Stimulated activated CD8-positive, alpha-beta memory T cell treated with anti-CD3 and anti-CD28 coated beads, Interleukin-4, amount 100 ng/mL, for 1 hour (primary cell): ENCODE measurements around the gene PRKCB.
"Not testable (repeated sequence)": the region's sequence is repeated elsewhere in the genome, so short reads cannot be mapped to it uniquely, and the experiment has no call there.

Experiments used
- DNase-seq, 2 donors: peaks; one replicate each; pipeline ENCODE4 v3.0.0-alpha.2; 2020; ENCODE audit warnings: low read depth in 2 of 2, low spot score in 1 of 2

The PRKCB gene

GRCh38 chr16:23998771-23999170, 163.0 kb downstream of the PRKCB start:
- no peak for DNase-seq

GRCh38 chr16:23999663-24000062, 163.9 kb downstream of the PRKCB start:
- no peak for DNase-seq

- DNase-seq: no peak
Measured at GRCh38 chr16:24001710-24002109, 165.9 kb downstream of the PRKCB start.

- DNase-seq: no peak
Measured at GRCh38 chr16:24002619-24003018, 166.8 kb downstream of the PRKCB start.

- no peak for DNase-seq
Measured at GRCh38 chr16:24005577-24005976, 169.8 kb downstream of the PRKCB start.

- no peak for DNase-seq
Measured at GRCh38 chr16:24007391-24007790, 171.6 kb downstream of the PRKCB start.

- DNase-seq: no peak
Measured at GRCh38 chr16:24007934-24008333, 172.2 kb downstream of the PRKCB start.

GRCh38 chr16:24009098-24009497, 173.3 kb downstream of the PRKCB start:
- DNase-seq: no peak

GRCh38 chr16:24009955-24010354, 174.2 kb downstream of the PRKCB start:
- DNase-seq: no peak

- peak; percentile 60 to 70 for DNase-seq
Measured at GRCh38 chr16:24010440-24011089, 174.8 kb downstream of the PRKCB start.

- no peak for DNase-seq
Measured at GRCh38 chr16:24011237-24011636, 175.5 kb downstream of the PRKCB start.

- DNase-seq: no peak
Measured at GRCh38 chr16:24013054-24013636, 177.4 kb downstream of the PRKCB start.

- peak; percentile 27 to 35 for DNase-seq
Measured at GRCh38 chr16:24013864-24014645, 178.3 kb downstream of the PRKCB start.

GRCh38 chr16:24014955-24015354, 179.2 kb downstream of the PRKCB start:
- DNase-seq: not testable (repeated sequence)

GRCh38 chr16:24015923-24016322, 180.1 kb downstream of the PRKCB start:
- no peak for DNase-seq

- no peak for DNase-seq
Measured at GRCh38 chr16:24018485-24018884, 182.7 kb downstream of the PRKCB start.

GRCh38 chr16:24022797-24023196, 187.0 kb downstream of the PRKCB start:
- no peak for DNase-seq

GRCh38 chr16:24023621-24024020, 187.8 kb downstream of the PRKCB start:
- DNase-seq: no peak

- DNase-seq: no peak
Measured at GRCh38 chr16:24024971-24025370, 189.2 kb downstream of the PRKCB start.

GRCh38 chr16:24027466-24027865, 191.7 kb downstream of the PRKCB start:
- no peak for DNase-seq

GRCh38 chr16:24029841-24030240, 194.1 kb downstream of the PRKCB start:
- not testable (repeated sequence) for DNase-seq

GRCh38 chr16:24035127-24035842, 199.5 kb downstream of the PRKCB start:
- DNase-seq: no peak
